H54 (cell line): ENCODE measurements around the gene CCM2L.

Experiments used
- DNase-seq: peaks from one replicate; pipeline ENCODE4 v3.0.0; 2011; ENCODE audit warnings: low spot score, mixed read lengths; ENCODE audit not compliant: insufficient read length
- FAIRE-seq: peaks from 3 replicates; lab custom pipeline; 2011; peaks lifted over from hg19 to GRCh38; lab: Jason Lieb, UNC
- POLR2A ChIP-seq: IDR thresholded peaks from 2 replicates; pipeline ENCODE4 v1.6.1; 2011; ENCODE audit warnings: low read depth, mild to moderate bottlenecking, low read length

The CCM2L gene

GRCh38 chr20:32070690-32071213 is 60.5 kb downstream of the CCM2L start:
- FAIRE-seq: no peak
- no peak for TF ChIP-seq POLR2A
- no peak for DNase-seq

- FAIRE-seq: no peak
Measured at GRCh38 chr20:32071395-32072167, 61.3 kb downstream of the CCM2L start.

GRCh38 chr20:32072168-32072750 is 62.0 kb downstream of the CCM2L start:
- DNase-seq (no peak), FAIRE-seq (no peak)
- TF ChIP-seq POLR2A: no peak

More at GRCh38 chr20:32071395-32072167, 61.3 kb downstream of the CCM2L start:
- no peak for TF ChIP-seq POLR2A
- no peak for DNase-seq

- FAIRE-seq (no peak), DNase-seq (no peak)
- no peak for TF ChIP-seq POLR2A
Measured at GRCh38 chr20:32075534-32075933, 65.3 kb downstream of the CCM2L start.

- FAIRE-seq (no peak), DNase-seq (no peak)
- no peak for TF ChIP-seq POLR2A
Measured at GRCh38 chr20:32077190-32077589, 67.0 kb downstream of the CCM2L start.

- no peak for FAIRE-seq
- DNase-seq: no peak
- TF ChIP-seq POLR2A: no peak
Measured at GRCh38 chr20:32078322-32078721, 68.1 kb downstream of the CCM2L start.

- no peak for FAIRE-seq
- TF ChIP-seq POLR2A: no peak
- DNase-seq: no peak
Measured at GRCh38 chr20:32078791-32079190, 68.6 kb downstream of the CCM2L start.

GRCh38 chr20:32079655-32080109 is 69.4 kb downstream of the CCM2L start:
- DNase-seq: no peak
- no peak for TF ChIP-seq POLR2A
- no peak for FAIRE-seq

GRCh38 chr20:32080783-32081182 is 70.5 kb downstream of the CCM2L start:
- DNase-seq: no peak
- TF ChIP-seq POLR2A: no peak
- FAIRE-seq: no peak
